Fibroblast of skin of right quadriceps (primary cell): Measurements from ENCODE around the gene VPS25.
"Not testable (repeated sequence)": the region's sequence is repeated elsewhere in the genome, so short reads cannot be mapped to it uniquely, and the experiment has no call there.

ENCODE experiments used
- DNase-seq: peaks from one replicate; pipeline ENCODE4 v3.0.0-alpha.2; 2013

VPS25 gene

GRCh38 chr17:42769964-42770363, 3.3 kb upstream of the VPS25 start:
- DNase-seq = not testable (repeated sequence)

DNA sequence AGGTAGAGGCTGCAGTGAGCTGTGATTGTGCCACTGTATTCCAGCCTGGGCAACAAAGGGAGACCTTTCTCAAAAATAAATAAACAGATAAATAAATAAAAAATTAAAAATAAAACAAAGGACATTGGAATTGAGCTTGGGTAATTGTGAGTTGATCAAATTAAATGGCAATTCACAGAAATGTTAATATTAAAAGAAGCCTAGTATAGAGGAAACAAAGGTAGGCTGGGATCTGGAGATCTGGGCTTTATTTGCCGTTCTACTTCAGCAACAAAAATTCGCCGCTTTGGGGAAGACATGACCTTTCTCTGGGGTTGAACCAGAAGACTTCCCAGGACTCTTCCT, 332 bp upstream of the VPS25 start:
- no peak for DNase-seq

GRCh38 chr17:42774066-42774745, 957 bp downstream of the VPS25 start:
- DNase-seq = peak; percentile 56

- DNase-seq = peak; percentile 25
Measured at GRCh38 chr17:42775534-42776098, 2.4 kb downstream of the VPS25 start.

GRCh38 chr17:42778570-42778969, 5.3 kb downstream of the VPS25 start:
- DNase-seq = no peak

DNA sequence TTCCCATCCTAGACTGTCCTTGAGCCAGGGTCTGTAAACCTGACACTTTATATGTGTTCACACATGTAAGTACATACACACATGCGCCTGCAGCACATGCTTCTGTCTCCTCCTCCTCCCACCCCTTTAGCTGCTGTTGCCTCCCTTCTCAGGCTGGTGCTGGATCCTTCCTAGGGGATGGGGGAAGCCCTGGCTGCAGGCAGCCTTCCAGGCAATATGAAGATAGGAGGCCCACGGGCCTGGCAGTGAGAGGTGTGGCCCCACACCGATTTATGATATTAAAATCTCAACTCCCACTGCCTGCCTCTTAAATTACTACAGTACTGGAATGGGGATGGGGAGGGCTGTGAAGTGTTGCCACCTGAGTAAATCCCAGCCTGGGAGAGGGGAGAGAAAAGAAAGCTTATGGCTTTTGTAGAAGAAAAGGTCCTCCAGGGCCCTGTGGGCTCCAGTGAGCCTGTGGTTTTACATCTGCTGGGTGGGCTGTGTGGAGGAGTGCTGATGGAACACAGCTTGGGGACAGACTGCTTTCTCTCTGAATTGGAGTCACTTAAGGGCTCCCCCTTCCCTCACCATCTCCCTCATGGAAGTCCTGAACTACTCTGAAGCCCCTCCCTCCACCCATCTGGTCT, 6.2 kb downstream of the VPS25 start:
- DNase-seq = peak; percentile 31

DNA sequence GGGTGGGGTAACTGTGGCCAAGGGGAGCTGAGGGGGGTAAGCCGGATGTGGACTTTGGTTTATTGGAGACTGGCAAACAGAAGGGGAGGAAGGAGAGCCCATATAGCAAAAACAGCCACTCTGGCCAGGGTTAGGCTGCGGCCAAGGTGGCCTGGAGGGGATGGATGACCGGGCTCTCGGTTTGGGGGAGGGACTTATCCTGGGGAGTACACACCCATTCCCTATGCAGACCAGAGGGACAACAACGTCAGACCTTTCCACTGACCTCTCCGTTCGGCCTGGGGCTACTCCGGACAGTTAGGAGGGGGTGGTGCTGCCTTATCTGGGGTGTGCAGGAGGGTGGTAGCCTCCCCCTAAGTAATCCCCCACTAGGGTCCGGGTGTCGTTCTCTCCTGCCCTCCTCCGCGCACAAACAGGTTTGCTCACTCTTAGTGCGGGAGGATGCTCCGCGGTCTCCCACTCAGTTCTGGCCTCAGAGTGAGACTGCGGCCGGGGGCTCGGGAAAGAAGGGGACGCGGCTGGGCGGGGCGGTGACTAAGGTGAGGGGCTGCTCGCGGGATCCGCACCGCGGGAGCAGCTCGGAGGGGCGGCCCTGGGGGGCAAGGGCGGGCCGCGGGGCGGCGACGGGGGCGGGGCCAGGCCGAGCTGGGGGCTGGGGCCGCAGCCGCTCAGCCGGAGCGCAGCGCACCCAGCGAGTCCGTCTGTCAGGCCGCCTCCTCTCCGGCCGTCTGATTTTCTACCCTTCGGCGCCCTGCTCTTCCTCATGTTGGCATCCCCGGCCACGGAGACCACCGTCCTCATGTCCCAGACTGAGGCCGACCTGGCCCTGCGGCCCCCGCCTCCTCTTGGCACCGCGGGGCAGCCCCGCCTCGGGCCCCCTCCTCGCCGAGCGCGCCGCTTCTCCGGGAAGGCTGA, 6.9 kb downstream of the VPS25 start, which contains the start of gene WNK4:
WNK4 (plus strand) TSS at position 675 of the 915 bp plus-strand sequence; CDS start at position 764, 89 bp downstream.
- peak; percentile 53 for DNase-seq

GRCh38 chr17:42780851-42781638, 7.8 kb downstream of the VPS25 start:
- DNase-seq = no peak

GRCh38 chr17:42781639-42782165, 8.5 kb downstream of the VPS25 start:
- DNase-seq = no peak

- peak; percentile 29 for DNase-seq
Measured at GRCh38 chr17:42782166-42783061, 9.2 kb downstream of the VPS25 start.

- DNase-seq = peak; percentile 88
Measured at GRCh38 chr17:42783062-42783790, 10.0 kb downstream of the VPS25 start.

DNA sequence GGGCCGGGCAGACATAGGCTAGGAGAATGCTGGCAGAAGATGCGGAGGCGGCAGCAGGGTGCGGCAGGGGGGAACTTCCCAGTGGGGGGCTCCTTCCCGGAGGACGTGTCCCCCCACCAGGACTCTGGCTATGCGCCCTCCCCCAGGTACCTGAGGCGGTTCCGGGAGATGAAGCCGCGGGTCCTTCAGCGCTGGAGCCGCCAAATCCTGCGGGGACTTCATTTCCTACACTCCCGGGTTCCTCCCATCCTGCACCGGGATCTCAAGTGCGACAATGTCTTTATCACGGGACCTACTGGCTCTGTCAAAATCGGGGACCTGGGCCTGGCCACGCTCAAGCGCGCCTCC, 10.5 kb downstream of the VPS25 start:
- no peak for DNase-seq

GRCh38 chr17:42784409-42784808, 11.2 kb downstream of the VPS25 start:
- DNase-seq = peak; percentile 25

- DNase-seq = peak; percentile 25
Measured at GRCh38 chr17:42784811-42785592, 11.8 kb downstream of the VPS25 start.

DNA sequence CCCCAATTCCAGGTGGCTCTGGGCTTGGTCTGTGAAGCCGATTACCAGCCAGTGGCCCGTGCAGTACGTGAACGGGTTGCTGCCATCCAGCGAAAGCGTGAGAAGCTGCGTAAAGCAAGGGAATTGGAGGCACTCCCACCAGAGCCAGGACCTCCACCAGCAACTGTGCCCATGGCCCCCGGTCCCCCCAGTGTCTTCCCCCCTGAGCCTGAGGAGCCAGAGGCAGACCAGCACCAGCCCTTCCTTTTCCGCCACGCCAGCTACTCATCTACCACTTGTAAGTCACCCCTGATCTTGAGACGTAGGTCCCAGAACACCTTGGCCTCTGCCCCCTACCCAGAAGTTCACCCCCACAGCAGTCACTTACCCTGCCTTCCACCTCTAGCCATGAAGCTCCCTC, 14.0 kb downstream of the VPS25 start:
- no peak for DNase-seq

DNA sequence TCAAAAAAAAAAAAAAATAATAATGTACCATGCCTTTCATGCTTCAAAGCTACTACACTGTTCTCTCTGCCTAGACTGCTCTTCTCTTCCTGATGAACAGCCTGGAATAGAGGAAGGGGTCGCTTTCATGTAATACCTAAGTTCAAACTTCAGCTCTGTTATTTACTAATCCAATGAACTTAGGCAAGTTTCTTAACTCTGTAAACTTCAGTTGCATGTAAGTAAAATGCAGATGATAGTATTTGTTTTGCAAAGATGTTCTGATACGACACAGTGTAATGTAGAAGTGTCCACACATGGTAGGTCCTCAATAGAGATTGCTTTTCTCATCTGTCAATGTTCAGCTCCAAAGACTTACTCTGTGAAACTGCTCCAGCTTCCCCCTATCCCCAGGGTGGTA, 18.7 kb downstream of the VPS25 start:
- no peak for DNase-seq

DNA sequence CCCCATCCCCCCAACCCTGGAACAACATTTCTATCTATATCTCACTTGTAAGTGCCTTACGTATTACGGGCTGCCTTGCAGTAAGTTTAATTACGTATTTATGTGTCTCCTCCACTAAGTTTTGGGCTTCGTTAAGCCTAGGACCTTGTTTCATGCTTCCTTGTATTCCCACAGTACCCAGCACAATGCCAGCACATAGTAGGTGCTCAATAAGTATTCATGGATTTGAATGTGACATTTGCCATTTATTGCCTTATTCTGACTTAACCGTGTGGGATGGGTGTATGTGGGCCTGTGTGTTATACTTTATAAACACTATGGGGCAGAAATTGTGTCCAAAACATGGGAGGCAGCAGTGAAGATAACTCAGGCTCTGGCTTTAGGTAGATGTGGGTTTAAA, 19.3 kb downstream of the VPS25 start:
- no peak for DNase-seq

- DNase-seq = no peak
Measured at GRCh38 chr17:42795061-42795460, 21.8 kb downstream of the VPS25 start.

DNA sequence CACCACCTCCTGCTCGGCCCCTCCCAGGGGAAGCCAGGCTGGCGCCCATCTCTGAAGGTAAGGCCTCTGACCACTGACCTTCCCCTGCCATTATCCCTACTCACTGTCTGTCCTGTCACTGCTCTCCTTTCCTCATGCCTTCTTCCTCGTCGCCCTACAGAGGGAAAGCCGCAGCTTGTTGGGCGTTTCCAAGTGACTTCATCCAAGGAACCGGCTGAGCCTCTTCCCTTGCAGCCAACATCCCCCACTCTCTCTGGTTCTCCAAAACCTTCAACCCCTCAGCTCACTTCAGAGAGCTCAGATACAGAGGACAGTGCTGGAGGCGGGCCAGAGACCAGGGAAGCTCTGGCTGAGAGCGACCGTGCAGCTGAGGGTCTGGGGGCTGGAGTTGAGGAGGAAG, 22.2 kb downstream of the VPS25 start:
- DNase-seq = no peak
